Thoracic aorta endothelial cell (primary cell): ENCODE results near the gene MOB2. TPM values are rescaled to one million over a fixed set of nuclear protein-coding genes. Genes with fewer than 3 reads are reported as not detected.

Source experiments
- total RNA-seq: library from RNA; depleted of rRNA; stranded (reverse); fragments of >200 nt; gene quantifications from 2 replicates; pipeline ENCODE4 v1.2.3, GENCODE V29; 2012

Gene MOB2, protein sequence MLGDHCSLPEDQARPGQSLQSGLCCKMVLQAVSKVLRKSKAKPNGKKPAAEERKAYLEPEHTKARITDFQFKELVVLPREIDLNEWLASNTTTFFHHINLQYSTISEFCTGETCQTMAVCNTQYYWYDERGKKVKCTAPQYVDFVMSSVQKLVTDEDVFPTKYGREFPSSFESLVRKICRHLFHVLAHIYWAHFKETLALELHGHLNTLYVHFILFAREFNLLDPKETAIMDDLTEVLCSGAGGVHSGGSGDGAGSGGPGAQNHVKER
- total RNA-seq = 17.0 and 21.1 TPM in 2 replicates

DNA sequence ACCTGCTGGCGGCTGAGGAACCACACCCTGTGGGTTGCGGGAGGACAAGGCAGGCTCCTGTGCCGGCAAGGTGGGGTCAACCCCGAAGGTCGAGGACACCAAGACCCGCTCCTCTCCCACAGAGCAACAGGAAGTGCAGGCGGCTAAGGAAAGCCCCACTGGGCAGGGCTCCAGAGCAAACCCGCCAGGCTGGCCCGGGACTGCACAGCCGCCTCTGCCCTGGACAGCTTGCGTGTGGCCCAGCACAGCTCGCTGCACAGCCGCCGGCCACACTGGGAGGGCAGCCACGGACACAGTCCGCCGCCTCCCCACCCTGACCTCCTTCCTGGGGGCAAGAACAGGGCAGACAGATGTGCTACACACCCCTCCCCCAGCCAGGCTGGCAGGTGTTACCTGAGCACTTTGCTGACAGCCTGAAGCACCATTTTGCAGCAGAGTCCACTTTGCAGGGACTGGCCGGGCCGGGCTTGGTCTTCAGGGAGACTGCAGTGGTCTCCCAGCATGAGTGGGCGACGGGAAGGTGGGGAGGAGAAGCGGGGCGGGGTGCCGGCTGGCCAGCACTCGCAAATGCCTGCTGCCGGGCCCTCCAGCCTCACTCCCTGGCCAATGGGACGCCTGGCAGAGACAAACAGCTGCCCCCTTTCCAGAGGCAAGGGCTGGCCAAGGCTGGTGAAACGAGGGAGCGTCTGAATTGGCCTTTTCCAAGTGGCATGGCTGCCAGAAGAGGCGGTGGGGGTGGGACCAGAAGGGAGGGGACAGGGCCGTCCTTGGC is at the start of gene MOB2:
Gene MOB2 (minus strand): TSS at position 726 of the 772 bp plus-strand sequence. CDS start 223 bp downstream, at position 503.

Other genes starting within 250 kb of the MOB2 start
- gene TOLLIP, start 177.1 kb downstream of the MOB2 start, total RNA-seq = 23.0 and 23.3 TPM in 2 replicates
- 0.36 and 0.53 TPM in 2 replicates for gene BRSK2, start 96.8 kb downstream of the MOB2 start, total RNA-seq
- 0.40 and 1.3 TPM in 2 replicates for gene DUSP8, start 85.5 kb upstream of the MOB2 start, total RNA-seq
- not detected in 2 replicates for gene KRTAP5-1, start 98.5 kb upstream of the MOB2 start, total RNA-seq
- not detected in 2 replicates for gene KRTAP5-2, start 111.5 kb upstream of the MOB2 start, total RNA-seq
- gene KRTAP5-3, start 121.7 kb upstream of the MOB2 start, total RNA-seq = not detected in 2 replicates
- gene KRTAP5-4, start 135.4 kb upstream of the MOB2 start, total RNA-seq = not detected in 2 replicates
- not detected in 2 replicates for gene KRTAP5-5, start 143.0 kb upstream of the MOB2 start, total RNA-seq
- gene KRTAP5-6, start 210.4 kb upstream of the MOB2 start, total RNA-seq = not detected in 2 replicates